CD4-positive, alpha-beta T cell treated with Interleukin-12 subunit alpha and Interleukin-12 subunit beta, for 1 hour (primary cell): ENCODE results near the gene RAB28.

Experiments
- DNase-seq: peaks from one replicate; pipeline ENCODE4 v3.0.0-alpha.2; 2020

Gene RAB28

DNA sequence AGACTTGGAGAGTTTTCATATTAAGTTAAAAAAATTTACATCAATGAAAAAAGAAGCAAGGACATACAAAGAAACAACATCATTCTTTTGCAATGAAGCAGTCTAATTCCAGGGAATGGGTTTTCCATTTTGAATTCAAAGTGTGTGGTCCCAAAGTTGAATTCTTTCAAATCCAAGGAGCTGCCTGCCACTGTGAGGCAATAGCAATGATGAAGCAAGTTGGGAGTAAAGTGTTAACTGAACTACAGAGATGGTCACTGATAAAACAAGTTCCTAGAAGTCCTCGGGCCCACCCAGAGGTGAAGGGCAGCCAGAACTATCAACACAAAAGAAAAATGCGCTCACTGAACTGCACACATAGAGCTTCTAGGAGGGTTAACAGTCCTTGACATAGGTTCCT, 115.9 kb downstream of the RAB28 start:
- no peak for DNase-seq

DNA sequence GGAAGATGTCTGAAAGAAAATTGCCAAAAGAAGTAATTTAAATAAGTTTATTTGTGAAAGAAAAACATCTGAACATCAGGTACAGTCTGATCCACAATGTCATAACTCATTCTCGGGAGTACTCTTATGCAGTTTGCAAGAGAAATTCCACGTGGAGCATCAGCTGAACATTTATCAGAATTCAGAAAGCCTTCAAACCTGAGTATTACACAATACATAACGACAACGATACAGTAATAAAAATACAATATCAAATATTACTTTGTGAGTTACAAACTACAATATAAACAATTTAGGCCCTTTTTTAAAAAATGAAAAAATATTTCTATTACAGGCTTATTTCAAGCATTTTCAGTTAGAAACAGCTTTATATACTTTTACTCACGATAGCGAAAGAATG, 116.4 kb downstream of the RAB28 start:
- no peak for DNase-seq

DNA sequence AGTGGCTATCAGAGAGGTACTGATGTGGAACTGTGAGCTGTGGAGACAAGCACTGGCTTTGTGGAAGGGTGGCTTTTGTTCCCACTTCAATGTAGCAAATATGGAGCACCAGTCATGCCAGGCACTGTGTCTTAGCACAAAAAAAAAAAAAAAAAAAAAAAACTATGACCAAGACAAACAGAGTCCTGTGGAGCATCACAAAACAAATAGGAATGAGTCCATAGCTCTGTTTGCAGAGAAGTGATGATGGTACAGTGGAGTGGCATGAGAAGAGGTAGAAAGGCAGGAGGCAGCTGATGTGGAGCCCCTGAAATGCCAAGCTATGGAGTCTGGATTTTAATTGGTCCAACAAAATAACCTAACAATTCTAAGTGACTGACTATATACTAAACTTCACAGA, 116.9 kb downstream of the RAB28 start:
- no peak for DNase-seq

DNA sequence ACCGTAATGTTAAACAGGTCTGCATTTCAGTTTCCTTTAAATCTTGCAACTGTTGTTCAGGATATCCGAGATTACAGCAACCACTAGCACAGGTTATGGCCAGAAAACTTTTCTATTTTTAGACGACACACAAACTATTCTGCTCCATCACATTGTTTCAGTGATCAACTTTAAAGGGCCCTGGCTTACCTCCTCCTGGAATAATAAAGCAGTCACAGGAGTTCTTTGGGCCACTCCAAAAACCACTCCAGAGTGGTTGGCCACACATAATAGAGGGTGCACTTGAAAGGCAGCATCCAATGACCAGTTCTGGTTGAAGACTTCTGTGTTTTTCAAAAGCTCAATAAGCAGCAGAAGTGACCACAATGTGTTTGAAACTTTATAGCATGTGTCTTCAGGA, 118.9 kb downstream of the RAB28 start:
- no peak for DNase-seq

DNA sequence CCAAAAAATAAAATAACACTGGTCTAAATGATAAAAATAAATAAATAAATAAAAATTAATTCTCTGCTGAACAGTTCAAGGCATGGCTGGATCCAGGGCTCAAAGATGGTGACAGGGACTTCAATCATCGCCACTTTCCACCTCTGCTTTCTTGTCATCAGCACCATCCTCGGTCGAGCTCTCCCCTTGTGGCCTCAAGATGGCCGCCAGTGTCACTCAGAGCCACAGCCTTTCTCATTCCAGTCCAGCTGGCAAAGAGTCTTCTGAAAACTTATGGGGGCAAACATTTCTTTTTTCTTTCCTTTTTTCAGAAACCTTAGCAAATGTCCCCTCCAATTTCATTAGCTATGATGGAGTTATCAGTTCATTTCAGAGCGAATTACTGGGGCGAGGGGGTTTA, 119.5 kb downstream of the RAB28 start:
- no peak for DNase-seq

DNA sequence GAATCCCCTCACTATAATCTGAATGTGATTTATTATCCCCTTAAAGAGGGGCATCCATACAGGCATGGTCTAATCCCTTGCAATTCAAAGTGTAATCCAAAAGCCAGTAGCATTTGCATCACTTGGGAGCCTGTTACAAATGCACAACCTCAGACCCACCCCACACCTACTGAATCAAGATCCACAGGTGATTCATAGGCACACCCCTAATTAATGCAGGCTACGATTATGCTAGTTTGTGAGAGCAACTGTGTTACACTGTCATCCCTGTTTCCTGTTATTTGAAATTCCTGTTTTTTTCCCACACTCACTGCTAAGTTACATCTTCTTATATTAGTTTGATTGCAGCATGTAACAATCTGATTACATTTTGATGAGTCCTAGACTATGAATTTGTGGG, 120.0 kb downstream of the RAB28 start:
- no peak for DNase-seq

DNA sequence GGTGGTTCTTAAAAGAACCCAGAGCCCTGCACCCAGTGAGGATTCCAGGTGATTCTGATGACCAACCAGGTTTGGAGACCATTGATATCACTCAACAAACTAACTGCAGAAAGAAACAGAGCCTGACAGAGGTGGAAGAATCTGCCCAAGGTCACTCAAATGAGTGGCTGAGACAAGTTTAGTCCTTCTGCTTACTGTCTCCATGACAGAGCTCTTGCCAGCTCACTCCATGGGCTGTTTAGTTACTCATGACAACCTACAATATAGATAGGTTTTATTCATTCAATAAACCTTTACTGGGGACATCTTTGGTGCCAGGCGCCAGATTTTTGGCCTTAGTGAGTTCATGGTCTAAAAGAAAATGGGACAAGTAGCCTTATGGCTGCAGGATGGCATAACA, 124.3 kb downstream of the RAB28 start:
- DNase-seq = no peak

DNA sequence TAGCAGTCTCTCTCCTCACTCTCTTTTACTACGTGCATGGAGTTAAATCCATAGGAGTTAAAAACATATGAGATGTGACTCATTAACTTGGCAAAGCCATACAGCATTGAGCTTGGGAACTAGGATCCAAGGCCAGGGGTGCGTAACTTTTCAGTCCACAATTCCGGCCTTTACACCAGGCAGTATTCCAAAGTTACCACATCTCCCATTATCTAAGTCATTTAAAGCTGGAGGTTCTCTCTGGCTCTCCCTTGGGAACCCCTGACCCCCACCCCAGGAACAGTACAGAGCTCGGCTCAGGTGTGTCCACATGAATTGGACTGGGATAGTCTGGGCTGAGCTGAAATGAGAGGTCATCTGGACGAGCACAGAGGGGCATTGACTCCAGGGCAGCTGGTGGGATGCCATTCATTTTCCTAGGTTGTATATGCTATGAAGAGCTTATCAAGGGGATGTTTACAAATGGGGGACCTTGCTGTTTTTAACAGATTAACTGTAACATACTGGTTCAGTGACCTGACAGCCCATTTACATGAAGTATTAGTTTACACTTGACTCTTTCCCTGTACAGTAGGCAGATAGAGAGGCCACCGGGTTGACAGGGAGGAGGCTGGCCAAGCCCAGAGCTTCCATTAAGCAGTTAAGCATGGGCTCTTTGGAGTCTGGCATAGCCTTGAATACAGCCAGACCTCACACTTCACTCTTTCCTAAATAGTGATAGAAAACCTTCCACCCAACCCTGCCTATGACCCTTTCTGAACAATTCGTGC, 128.8 kb downstream of the RAB28 start:
- DNase-seq = no peak

DNA sequence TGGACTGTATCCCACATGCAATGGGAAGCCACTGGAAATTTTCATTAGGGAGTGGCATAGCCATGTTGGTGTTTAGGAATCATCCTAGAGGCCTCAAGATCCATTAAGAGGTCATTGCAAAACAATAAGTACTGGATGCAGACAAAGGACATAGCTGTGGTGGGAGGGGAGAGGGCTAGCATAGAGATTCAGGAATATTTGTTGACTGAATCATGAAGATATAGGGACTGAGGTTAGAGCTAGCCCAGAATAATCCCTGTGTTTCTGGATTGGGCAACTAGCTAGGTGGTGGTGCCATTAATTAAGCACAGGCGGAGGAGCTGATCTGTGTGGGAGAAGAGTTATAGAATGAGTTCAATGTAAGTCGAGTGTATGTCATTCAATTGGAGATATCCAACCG, 135.0 kb downstream of the RAB28 start:
- no peak for DNase-seq

DNA sequence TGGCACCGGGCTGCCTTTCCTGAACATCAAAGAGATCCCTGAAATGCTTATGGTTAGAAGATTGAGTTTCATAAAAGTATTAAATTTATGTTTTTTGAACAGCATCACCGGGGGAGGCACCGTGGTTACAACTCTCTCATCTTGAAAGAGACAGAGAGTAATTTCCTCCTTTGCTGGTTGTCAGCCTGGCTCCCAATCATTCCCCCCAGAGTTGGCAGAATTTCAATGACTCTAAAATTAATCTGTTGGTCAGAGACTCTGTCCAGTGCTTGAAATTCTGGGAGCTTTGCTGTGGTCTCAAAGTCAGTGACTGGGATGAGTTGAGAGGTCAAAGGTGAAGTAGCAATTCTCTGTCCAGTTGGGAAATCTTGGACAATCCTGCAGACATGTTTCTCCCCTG, 135.9 kb downstream of the RAB28 start:
- DNase-seq = no peak

DNA sequence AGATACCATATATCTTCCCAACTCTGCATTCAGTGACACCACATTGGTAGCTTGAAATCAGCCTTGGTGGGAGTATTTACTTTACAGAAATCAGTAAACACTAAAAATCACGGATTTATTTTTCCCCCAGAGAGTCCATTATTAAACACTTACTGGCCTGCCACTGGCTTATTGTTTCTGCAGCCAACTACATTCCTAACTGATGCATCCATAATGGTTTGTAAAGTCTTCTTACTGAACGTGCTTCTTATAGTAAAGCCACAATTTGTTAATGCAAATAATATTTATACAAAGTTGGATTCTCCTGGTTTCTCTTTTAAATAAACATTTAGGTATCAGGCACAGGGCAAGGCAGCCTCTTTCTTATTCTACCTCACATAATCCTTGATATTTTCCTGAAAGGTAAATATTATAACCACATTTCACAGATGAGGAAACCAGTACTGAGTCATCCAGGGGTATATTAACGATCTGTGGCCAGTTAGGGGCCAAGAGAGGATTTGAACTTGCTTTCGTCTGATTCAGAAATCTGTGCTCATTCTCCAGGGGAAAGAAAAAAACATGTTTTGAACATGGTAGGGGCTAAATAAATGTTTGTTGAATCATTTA, 136.5 kb downstream of the RAB28 start:
- no peak for DNase-seq

DNA sequence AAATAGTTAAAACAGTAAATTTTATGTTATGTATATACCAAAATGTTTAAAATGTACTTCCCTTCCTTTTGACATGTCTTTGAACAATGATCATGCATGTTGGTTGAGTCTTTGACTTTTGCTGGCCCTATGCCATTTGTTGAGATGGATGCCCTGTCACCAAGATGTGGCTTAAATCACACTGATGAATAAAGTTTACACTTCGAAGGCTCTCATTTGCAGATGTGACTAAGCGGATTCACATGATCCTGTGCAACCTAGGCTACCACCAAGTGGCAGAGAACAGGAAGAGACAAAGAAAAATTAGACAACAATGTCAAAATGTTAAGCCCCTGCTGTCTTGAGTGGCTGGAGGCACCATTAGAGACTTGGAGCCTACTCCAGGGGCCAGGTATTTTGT, 139.9 kb downstream of the RAB28 start:
- DNase-seq = no peak

DNA sequence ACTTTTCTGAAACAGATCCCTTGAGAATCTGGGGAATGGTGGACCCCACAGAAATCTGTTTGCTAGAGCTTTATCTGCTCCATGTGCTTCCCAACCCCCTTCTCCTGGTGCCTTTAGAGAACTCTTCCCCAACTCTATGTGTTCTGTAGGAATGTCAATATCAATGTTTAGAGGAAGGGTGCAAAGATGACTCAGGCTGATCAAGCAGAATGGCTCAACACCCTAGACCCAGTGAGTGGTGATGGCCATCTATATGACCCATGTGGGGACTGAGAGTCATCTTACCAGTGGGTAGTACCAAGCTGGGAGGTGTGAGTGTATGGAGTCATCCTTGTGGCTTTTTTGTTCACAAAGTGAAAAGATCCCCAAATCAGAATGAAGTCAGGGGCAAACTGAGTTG, 143.5 kb downstream of the RAB28 start:
- DNase-seq = no peak

DNA sequence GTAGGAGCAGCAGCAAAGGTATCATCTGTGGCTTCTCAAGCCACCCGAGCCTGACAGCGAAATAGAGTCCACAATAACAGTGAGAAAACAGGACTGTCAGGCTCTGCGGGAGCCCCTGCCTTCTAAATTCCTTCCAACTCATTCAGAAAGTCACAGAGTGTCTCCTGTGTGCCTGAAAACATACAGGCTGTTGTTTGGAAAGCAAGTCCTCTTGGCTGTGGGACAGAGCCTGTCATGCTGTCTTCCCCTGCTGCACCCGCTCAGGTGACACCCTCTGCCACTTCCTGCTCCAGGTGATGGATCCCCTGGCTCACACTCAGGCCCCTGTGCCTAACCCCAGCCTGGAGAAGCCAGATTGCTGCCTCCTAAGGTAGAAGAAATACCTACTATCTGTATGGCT, 152.3 kb downstream of the RAB28 start:
- no peak for DNase-seq

DNA sequence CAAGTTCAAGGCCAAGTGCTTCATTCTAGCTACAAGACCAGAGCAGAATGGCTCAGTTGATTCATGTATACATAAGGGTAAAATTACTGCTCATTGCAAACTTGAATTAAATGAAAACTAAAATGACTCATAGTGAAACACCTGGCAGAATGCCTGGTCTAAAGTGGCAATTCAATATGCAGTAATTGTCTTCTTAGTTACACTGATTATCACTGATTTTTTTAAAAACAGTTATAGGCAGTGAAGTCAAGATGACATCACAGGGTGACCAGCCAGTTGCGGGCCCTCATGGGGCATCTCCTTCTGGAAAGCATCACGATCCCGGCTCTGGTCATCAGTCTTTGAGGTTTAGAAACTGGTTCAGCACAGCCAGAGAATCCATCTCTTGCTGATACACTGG, 154.2 kb downstream of the RAB28 start:
- DNase-seq = no peak

DNA sequence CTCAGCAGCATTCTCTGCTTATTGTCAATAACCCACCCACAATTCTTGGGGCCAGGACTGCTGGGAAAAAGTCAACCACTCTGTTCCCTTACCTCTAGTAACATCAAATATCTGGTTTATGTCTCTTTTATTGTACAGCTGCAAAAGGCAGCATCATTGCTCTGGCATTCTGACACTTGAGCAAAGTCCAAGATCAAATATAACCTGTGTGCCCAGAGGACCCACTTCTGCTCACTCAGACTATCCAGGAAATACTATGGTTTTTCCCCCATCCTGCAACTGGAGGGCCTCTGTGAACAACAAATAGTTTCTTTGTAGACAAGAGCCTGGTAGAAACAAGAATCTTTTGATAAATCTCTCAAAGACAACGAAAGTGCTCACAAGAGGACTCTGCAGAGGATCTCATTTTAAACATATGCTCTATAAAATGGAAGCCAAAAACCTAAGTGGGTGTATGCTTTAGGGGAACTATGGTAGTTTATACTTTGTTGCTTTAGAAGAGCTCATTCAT, 154.7 kb downstream of the RAB28 start:
- DNase-seq = no peak

DNA sequence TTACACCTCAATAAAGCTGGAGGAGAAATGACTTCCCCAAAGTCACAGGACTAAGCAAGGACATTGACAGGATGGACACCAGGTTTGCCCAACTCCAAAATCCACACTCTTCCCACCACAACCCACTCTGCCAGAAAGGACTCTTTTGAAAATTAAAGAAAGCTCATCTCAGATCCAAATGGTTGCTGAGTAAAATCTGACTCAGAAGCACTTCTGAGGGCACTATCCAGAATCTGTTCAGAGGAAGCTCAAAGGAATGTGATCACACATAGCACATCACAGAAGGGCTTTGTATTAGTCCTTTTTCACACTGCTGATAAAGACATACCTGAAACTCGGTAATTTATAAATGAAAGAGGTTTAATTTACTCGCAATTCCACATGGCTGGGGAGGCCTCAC, 155.5 kb downstream of the RAB28 start:
- no peak for DNase-seq

DNA sequence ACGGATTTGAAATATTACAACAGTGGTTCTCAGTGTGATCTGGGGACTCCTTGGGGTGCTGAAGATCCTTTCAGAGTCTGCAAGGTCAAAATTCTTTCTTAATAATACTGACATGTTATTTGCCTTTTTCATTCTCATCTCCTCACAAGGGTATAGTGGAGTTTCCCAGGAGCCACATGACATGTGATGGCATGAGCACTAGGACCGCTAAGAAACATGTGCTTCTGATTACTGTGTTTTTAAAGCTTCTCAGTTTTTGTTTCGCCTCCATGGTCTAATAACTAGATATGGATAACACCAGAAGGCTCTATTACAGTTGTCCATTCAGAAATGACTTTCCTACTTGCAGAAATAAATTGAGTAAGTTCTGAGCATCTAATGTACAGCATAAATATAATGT, 156.1 kb downstream of the RAB28 start:
- DNase-seq = no peak

DNA sequence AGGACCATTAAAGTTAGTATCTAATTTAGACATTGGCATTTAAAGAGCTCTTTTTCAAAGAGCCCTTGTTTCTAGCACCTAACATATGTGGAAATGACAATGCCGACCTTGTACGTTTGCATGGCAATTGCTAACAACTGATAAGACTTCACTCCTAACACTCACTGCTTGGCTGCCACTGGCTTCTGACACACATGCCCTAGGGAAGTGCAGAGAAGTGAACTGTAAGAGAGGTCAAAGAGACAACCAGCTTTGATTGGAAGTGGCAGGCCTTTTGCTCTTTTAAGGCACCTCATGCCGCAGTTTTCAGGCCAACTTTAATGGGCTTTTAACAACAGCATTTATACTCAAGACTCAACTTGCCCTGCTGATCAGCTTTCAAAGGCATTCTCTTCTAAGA, 158.4 kb downstream of the RAB28 start:
- no peak for DNase-seq

DNA sequence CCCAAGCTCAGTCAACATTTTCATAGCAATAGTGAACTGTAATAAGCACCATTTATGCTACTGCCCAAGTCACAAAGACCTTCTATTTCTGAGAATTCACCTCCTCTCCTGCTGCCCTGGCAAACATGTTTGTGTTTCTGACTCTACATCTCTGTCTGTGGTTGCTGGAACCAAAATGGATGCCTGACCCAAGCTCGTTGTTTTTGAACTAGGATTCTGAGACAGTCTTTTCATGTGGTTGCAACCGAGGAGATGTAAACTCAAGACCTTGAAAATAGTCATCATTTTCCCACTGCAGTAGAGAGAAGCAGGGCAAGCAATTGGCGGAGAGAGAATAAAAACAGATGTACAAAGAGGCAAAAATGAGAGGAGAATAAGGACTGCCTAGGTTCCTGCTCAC, 160.2 kb downstream of the RAB28 start:
- no peak for DNase-seq

DNA sequence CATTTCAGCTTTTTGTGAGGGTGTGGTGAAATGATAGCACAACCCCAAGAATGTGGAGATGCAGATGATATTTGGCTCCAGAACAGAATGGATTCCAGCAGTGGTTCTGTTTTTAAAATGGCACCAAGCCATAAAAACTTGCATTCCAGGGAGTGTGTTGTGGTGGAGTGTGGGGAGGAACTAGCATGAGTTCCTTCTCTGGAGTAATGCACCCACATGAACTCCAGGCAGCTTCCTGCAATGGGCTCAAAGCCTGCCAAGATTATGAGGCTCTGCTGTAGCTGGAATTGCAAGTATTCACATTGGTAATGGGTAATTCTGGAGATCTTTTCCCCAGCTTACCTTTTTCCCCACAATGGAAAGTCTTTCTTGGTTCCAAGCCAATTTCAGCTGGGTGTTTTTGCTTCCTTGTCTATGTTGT, 161.4 kb downstream of the RAB28 start:
- no peak for DNase-seq
